ENCODE results near the gene SLCO6A1. TPM values are rescaled to one million over a fixed set of nuclear protein-coding genes. Genes with fewer than 3 reads are reported as not detected.

The SLCO6A1 gene, protein sequence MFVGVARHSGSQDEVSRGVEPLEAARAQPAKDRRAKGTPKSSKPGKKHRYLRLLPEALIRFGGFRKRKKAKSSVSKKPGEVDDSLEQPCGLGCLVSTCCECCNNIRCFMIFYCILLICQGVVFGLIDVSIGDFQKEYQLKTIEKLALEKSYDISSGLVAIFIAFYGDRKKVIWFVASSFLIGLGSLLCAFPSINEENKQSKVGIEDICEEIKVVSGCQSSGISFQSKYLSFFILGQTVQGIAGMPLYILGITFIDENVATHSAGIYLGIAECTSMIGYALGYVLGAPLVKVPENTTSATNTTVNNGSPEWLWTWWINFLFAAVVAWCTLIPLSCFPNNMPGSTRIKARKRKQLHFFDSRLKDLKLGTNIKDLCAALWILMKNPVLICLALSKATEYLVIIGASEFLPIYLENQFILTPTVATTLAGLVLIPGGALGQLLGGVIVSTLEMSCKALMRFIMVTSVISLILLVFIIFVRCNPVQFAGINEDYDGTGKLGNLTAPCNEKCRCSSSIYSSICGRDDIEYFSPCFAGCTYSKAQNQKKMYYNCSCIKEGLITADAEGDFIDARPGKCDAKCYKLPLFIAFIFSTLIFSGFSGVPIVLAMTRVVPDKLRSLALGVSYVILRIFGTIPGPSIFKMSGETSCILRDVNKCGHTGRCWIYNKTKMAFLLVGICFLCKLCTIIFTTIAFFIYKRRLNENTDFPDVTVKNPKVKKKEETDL
- not detected for total RNA-seq

GRCh38 chr5:102498271-102499034 lies at the start of gene SLCO6A1:
TSS of gene SLCO6A1 (minus strand) at chr5:102499001. CDS start at chr5:102498844, 157 bp downstream.
- H3K27me3 Mint-ChIP-seq, result no peaks in the 10 kb centered on the region
- H3K27ac Mint-ChIP-seq, result no peak within 1 kb of the TSS
- no peaks in the 10 kb centered on the region for H3K4me1 Mint-ChIP-seq
- no peaks in the 10 kb centered on the region for H3K9me3 Mint-ChIP-seq
- no peak within 1 kb of the TSS for H3K4me3 Mint-ChIP-seq
- no peak for ATAC-seq (replicated peaks)
- no peaks in the 10 kb centered on the region for H3K36me3 Mint-ChIP-seq (ENCODE audit: low read depth)

DNA sequence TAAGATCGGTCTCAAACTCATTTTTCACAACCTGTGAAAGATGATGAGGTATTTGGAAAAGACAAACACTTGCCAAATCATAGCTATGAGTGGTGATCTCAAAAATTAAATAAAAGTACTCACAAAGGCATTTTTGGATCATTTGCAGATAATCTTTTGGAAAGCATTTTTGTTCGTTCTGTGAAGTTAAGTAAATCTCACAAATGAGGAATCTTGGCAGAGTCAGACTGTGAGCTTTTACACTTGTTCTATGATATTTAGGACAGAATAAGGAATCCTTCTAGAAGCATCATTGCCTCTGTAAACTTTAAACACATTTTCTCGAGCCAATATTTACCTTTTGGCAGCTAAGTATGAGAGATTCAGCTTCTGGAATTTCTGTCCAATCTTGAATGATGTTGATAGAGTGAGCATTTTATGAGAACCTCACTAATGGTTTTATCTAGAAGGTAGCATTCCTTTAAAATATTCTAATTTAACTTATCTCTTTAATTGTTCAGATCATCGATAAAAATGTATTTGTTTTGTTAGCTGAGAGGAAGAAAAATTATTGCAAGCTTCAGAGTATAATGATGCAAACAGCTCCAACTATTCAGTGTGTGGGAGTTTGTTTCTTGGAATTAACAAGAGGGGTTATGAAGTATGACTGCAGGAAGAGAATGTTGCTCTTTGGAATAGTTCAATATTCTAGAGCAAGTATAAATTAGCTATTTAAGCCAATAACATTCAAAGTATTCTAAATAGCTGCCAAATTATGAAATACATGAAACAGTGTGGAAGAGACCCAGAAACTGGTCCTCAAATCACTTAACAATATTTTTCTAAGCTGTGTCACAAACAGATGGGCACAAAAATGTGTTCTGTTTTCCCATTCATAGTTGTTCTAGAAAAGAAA lies 48.6 kb upstream of the SLCO6A1 start:
- Mint-ChIP-seq H3K36me3 (ENCODE audit: low read depth) (no peaks in the 10 kb centered on the region), H3K4me1 (no peaks in the 10 kb centered on the region), H3K9me3 (peaks cover 8% of the 10 kb centered on the region), H3K4me3 (no peak overlapping the region), H3K27me3 (peaks cover 6% of the 10 kb centered on the region), H3K27ac (no peak overlapping the region)
- no peak for ATAC-seq (replicated peaks)

- Mint-ChIP-seq H3K36me3 (ENCODE audit: low read depth) (no peaks in the 10 kb centered on the region), H3K27ac (no peak overlapping the region), H3K9me3 (peaks cover 7% of the 10 kb centered on the region), H3K4me3 (no peak overlapping the region), H3K4me1 (no peaks in the 10 kb centered on the region), H3K27me3 (peaks cover 4% of the 10 kb centered on the region)
- ATAC-seq (replicated peaks), result no peak
Observed at GRCh38 chr5:102545175-102545574, 46.4 kb upstream of the SLCO6A1 start.

GRCh38 chr5:102542057-102542456 lies 43.3 kb upstream of the SLCO6A1 start:
- no peak overlapping the region for H3K4me3 Mint-ChIP-seq
- H3K36me3 Mint-ChIP-seq (ENCODE audit: low read depth), result no peaks in the 10 kb centered on the region
- H3K27ac Mint-ChIP-seq, result no peak overlapping the region
- ATAC-seq (replicated peaks), result no peak
- H3K4me1 Mint-ChIP-seq, result no peaks in the 10 kb centered on the region
- peaks cover 6% of the 10 kb centered on the region for H3K27me3 Mint-ChIP-seq
- no peaks in the 10 kb centered on the region for H3K9me3 Mint-ChIP-seq

DNA sequence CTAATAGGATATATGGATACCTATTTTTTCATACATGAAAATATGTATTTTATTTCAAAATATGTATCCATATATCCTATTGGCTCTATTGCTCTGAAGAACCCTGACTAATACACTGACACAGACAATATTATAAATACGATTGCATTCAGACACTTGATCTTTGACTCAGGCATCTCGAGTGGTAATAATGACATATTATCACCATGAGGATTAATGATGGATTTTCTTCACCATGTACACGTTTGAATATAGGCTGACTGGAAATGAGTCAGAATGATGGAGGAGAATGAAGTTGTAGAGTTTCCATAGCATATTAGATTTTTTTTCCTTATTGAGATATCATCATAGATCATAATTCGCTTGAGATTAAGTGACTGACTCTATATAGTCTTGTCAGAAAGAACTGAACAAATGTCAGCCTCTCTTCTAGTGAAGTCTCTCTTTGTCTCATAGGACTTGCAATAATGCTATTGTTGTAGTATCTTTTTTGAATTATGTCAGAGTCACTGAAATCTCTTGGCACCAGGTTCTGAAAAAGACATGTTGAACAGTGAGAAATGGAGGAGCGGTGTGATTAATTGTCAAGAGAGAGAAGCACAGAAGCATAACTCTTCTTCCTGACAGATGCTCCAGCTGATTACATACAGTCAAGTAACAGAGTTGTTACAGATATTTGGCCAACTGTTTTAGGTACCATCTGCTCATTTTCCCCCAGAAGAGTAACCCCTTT lies 41.4 kb upstream of the SLCO6A1 start:
- Mint-ChIP-seq H3K4me1 (no peaks in the 10 kb centered on the region), H3K36me3 (ENCODE audit: low read depth) (no peaks in the 10 kb centered on the region), H3K27me3 (peaks cover 7% of the 10 kb centered on the region), H3K4me3 (no peak overlapping the region), H3K27ac (no peak overlapping the region), H3K9me3 (no peaks in the 10 kb centered on the region)
- no peak for ATAC-seq (replicated peaks)

GRCh38 chr5:102539562-102539961 lies 40.8 kb upstream of the SLCO6A1 start:
- peaks cover 7% of the 10 kb centered on the region for H3K27me3 Mint-ChIP-seq
- ATAC-seq (replicated peaks), result no peak
- H3K4me1 Mint-ChIP-seq, result no peaks in the 10 kb centered on the region
- no peaks in the 10 kb centered on the region for H3K9me3 Mint-ChIP-seq
- H3K27ac Mint-ChIP-seq, result no peak overlapping the region
- H3K36me3 Mint-ChIP-seq (ENCODE audit: low read depth), result no peaks in the 10 kb centered on the region
- no peak overlapping the region for H3K4me3 Mint-ChIP-seq

GRCh38 chr5:102537011-102537410 lies 38.2 kb upstream of the SLCO6A1 start:
- Mint-ChIP-seq H3K27me3 (peaks cover 7% of the 10 kb centered on the region), H3K4me3 (no peak overlapping the region), H3K36me3 (ENCODE audit: low read depth) (no peaks in the 10 kb centered on the region), H3K4me1 (no peaks in the 10 kb centered on the region), H3K9me3 (no peaks in the 10 kb centered on the region), H3K27ac (no peak overlapping the region)
- no peak for ATAC-seq (replicated peaks)

GRCh38 chr5:102536323-102536928 lies 37.6 kb upstream of the SLCO6A1 start:
- Mint-ChIP-seq H3K4me1 (no peaks in the 10 kb centered on the region), H3K27me3 (peaks cover 7% of the 10 kb centered on the region), H3K36me3 (ENCODE audit: low read depth) (no peaks in the 10 kb centered on the region), H3K4me3 (no peak overlapping the region), H3K9me3 (no peaks in the 10 kb centered on the region), H3K27ac (no peak overlapping the region)
- no peak for ATAC-seq (replicated peaks)

GRCh38 chr5:102532123-102532522 lies 33.3 kb upstream of the SLCO6A1 start:
- Mint-ChIP-seq H3K9me3 (no peaks in the 10 kb centered on the region), H3K36me3 (ENCODE audit: low read depth) (no peaks in the 10 kb centered on the region), H3K4me1 (no peaks in the 10 kb centered on the region), H3K27ac (no peak overlapping the region), H3K27me3 (peaks cover 13% of the 10 kb centered on the region), H3K4me3 (no peak overlapping the region)
- no peak for ATAC-seq (replicated peaks)

DNA sequence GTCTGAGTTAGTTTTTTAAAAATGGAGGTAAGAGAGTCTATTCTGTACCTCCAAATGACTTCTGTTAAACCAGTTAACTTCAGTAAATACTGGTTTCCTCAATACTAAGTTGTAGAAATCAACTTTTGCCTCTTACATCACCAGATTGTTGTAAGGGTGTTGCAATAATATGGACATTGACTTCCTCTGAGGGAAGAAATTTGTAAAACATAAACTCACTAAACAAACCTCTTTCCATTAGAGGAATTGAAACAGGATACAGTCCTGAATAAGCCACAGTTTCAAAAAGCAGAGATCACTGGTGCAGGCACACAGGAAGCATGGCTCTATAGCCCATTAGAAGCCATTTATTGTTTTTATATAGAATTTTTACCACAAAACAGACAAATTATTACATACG lies 32.7 kb upstream of the SLCO6A1 start:
- Mint-ChIP-seq H3K27me3 (peaks cover 12% of the 10 kb centered on the region), H3K27ac (no peak overlapping the region), H3K36me3 (ENCODE audit: low read depth) (no peaks in the 10 kb centered on the region), H3K4me1 (no peaks in the 10 kb centered on the region), H3K9me3 (no peaks in the 10 kb centered on the region), H3K4me3 (no peak overlapping the region)
- no peak for ATAC-seq (replicated peaks)

DNA sequence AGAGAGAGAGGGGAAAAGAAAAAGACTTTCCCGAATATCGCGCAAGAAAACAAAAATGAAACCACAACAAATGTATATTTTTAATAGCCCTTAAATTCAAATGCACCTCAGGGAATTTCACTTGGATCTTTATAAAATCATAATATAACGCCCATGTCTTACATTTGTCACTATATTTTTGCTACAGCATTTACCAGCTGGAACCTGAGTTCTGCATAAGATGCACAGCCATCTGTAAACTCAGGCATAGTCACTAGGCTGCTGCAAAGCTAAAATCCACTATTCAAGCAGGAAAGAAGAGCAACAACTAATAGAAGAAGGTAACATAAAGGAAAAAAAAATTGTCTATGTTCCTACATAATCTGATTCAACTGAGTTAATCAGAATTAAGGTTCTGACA lies 30.6 kb upstream of the SLCO6A1 start:
- Mint-ChIP-seq H3K4me3 (no peak overlapping the region), H3K4me1 (no peaks in the 10 kb centered on the region), H3K27ac (no peak overlapping the region), H3K36me3 (ENCODE audit: low read depth) (no peaks in the 10 kb centered on the region), H3K27me3 (peaks cover 12% of the 10 kb centered on the region), H3K9me3 (no peaks in the 10 kb centered on the region)
- no peak for ATAC-seq (replicated peaks)

DNA sequence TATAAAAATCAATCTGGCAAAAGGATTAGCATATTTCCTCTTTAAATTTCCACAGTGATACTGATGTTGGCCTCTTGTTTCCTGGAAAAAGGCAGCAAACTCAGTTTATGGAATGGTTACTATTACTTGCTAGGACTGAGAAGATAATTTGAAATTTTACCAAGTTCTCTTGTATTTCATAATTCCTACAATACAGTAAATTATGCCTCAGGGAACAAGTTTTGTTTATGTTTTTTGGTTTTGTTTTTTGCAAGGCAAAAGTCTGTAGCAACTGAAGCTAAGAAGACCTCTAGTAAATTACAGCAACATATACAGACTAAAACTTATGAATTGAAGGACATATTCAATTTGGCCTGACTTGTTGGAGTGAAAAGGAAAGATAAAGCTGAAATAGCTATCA lies 30.2 kb upstream of the SLCO6A1 start:
- ATAC-seq (replicated peaks), result no peak
- Mint-ChIP-seq H3K4me1 (no peaks in the 10 kb centered on the region), H3K9me3 (no peaks in the 10 kb centered on the region), H3K27me3 (peaks cover 12% of the 10 kb centered on the region), H3K4me3 (no peak overlapping the region), H3K27ac (no peak overlapping the region), H3K36me3 (ENCODE audit: low read depth) (no peaks in the 10 kb centered on the region)

DNA sequence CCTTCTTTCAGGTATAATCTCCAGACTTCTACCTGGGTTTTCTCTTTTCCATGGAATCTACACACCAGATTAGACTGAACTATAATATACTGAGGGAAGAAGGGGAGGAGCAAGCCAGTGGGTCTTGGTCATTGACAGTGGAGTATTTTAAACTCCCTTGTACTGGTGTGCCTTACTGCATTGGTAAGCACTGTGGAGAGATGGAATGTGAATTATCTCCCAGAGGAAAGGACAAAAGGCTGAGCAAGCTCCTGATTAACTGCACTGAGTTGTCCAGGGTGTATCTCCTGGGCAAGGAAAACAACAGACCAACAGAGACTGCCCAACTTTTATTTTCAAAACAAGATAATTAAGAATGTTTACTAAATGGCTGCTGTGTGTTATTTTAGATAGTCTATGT lies 29.8 kb upstream of the SLCO6A1 start:
- no peaks in the 10 kb centered on the region for H3K9me3 Mint-ChIP-seq
- H3K4me1 Mint-ChIP-seq, result no peaks in the 10 kb centered on the region
- ATAC-seq (replicated peaks), result no peak
- H3K36me3 Mint-ChIP-seq (ENCODE audit: low read depth), result no peaks in the 10 kb centered on the region
- H3K27ac Mint-ChIP-seq, result no peak overlapping the region
- no peak overlapping the region for H3K4me3 Mint-ChIP-seq
- peaks cover 12% of the 10 kb centered on the region for H3K27me3 Mint-ChIP-seq
